ENCODE data around the gene TMOD4. TPM values are rescaled to one million over a fixed set of nuclear protein-coding genes. Genes with fewer than 3 reads are reported as not detected.

Gene TMOD4
- total and polyA plus RNA-seq, 2 experiments from 2014 or later: 1.3 TPM; not detected in 1

GRCh38 chr1:151135433-151136385, 40.1 kb downstream of the TMOD4 start:
- Histone ChIP-seq H3K27ac (ENCODE audit: low read depth) (no peak overlapping the region), H3K4me3 (no peak overlapping the region), H3K79me2 (replicated peaks; ENCODE audit: insufficient read depth) (no peaks in the 10 kb centered on the region), H3K36me3 (ENCODE audit: insufficient read depth) (no peaks in the 10 kb centered on the region), H3K4me2 (no peak overlapping the region), H3K9me2 (ENCODE audit: insufficient read depth) (no peaks in the 10 kb centered on the region), H3K4me1 (ENCODE audit: insufficient read depth) (peaks cover 7% of the 10 kb centered on the region; the same call in 1 of the 2 replicates), H4K20me1 (replicated peaks; ENCODE audit: insufficient read depth) (no peaks in the 10 kb centered on the region; the same call in 1 of the 2 replicates), H3F3A (replicated peaks; ENCODE audit: low read depth) (peaks cover 4% of the 10 kb centered on the region; the same call in 1 of the 2 replicates), H2AFZ (no peak overlapping the region), H3K27me3 (ENCODE audit: insufficient read depth) (peaks cover 33% of the 10 kb centered on the region)
- Mint-ChIP-seq H3K4me3 (no peak overlapping the region), H3K27ac (no peak overlapping the region), H3K9me3 (no peaks in the 10 kb centered on the region), H3K4me1 (peaks cover 5% of the 10 kb centered on the region), H3K36me3 (ENCODE audit: low read depth) (peaks cover 34% of the 10 kb centered on the region), H3K27me3 (ENCODE audit: insufficient read depth, low read depth, poor library complexity) (peaks cover 45% of the 10 kb centered on the region)
- DNase-seq (ENCODE audit: low spot score): peak; percentile 40
- TF ChIP-seq ZNF114 (CRISPR knock-in tag; IDR thresholded peaks at IDR 0.05) (no peak), CTCF (conservative IDR thresholded peaks at IDR 0.05; ENCODE audit: low read depth in 2 of 2) (peak; percentile 43 to 68)
- no peak for ATAC-seq

- Histone ChIP-seq H3K27ac (ENCODE audit: low read depth) (no peak overlapping the region), H3K36me3 (ENCODE audit: insufficient read depth) (no peaks in the 10 kb centered on the region), H3K9me2 (ENCODE audit: insufficient read depth) (no peaks in the 10 kb centered on the region), H3K27me3 (ENCODE audit: insufficient read depth) (peaks cover 38% of the 10 kb centered on the region), H4K20me1 (replicated peaks; ENCODE audit: insufficient read depth) (no peaks in the 10 kb centered on the region; the same call in 1 of the 2 replicates), H3F3A (replicated peaks; ENCODE audit: low read depth) (peaks cover 4% of the 10 kb centered on the region; the same call in 1 of the 2 replicates), H3K4me1 (ENCODE audit: insufficient read depth) (peaks cover 14% of the 10 kb centered on the region; the same call in 1 of the 2 replicates), H3K79me2 (replicated peaks; ENCODE audit: insufficient read depth) (no peaks in the 10 kb centered on the region), H3K4me2 (no peak overlapping the region), H3K4me3 (no peak overlapping the region), H2AFZ (no peak overlapping the region)
- Mint-ChIP-seq H3K27me3 (ENCODE audit: insufficient read depth, low read depth, poor library complexity) (peaks cover 43% of the 10 kb centered on the region), H3K36me3 (ENCODE audit: low read depth) (peaks cover 34% of the 10 kb centered on the region), H3K4me3 (no peak overlapping the region), H3K9me3 (no peaks in the 10 kb centered on the region), H3K27ac (no peak overlapping the region), H3K4me1 (peaks cover 11% of the 10 kb centered on the region)
- ATAC-seq: no peak
- no peak for DNase-seq (ENCODE audit: low spot score)
- TF ChIP-seq JUNB (IDR thresholded peaks at IDR 0.05; ENCODE audit: unreplicated experiment) (no peak), REST (IDR thresholded peaks at IDR 0.05; ENCODE audit: unreplicated experiment) (no peak), ZNF462 (CRISPR knock-in tag; IDR thresholded peaks at IDR 0.05) (no peak), CREB1 (CRISPR knock-in tag; IDR thresholded peaks at IDR 0.05; ENCODE audit: low read depth) (no peak)
Observed at GRCh38 chr1:151134991-151135390, 40.8 kb downstream of the TMOD4 start.
